ENCODE measurements around the gene GRIK4.

The GRIK4 gene

GRCh38 chr11:120646206-120646605 is 134.7 kb downstream of the GRIK4 start:
- H3K27me3 ChIP-seq (ENCODE audit: insufficient read depth, low read length): no peaks in the 10 kb centered on the region

GRCh38 chr11:120647681-120648080 is 136.1 kb downstream of the GRIK4 start:
- no peaks in the 10 kb centered on the region for H3K4me1 ChIP-seq (ENCODE audit: insufficient read depth, low read length, severe bottlenecking)
- H3K9me2 ChIP-seq (ENCODE audit: low read depth, low read length): no peaks in the 10 kb centered on the region
- H2AFZ ChIP-seq (ENCODE audit: low read length): no peak overlapping the region
- H3K27me3 ChIP-seq (ENCODE audit: insufficient read depth, low read length): no peaks in the 10 kb centered on the region
- TF ChIP-seq CTCF (IDR thresholded peaks at IDR 0.05; ENCODE audit: low read length) (no peak), EZH2 (IDR thresholded peaks at IDR 0.05; ENCODE audit: borderline replicate concordance, low read length) (no peak)
- H3F3A ChIP-seq (ENCODE audit: insufficient read depth, low read length): no peaks in the 10 kb centered on the region
- no peaks in the 10 kb centered on the region for H3K79me2 ChIP-seq (ENCODE audit: insufficient read depth, low read length)
- H4K20me1 ChIP-seq (ENCODE audit: insufficient read depth, low read length): no peaks in the 10 kb centered on the region
- no peak overlapping the region for H3K27ac ChIP-seq (ENCODE audit: low read depth, low read length, poor library complexity, severe bottlenecking)
- H3K4me2 ChIP-seq (ENCODE audit: low read length): no peak overlapping the region
- no peaks in the 10 kb centered on the region for H3K9me3 ChIP-seq (ENCODE audit: low read length)
- H3K9ac ChIP-seq (ENCODE audit: low read length): no peak overlapping the region
- no peak overlapping the region for H3K4me3 ChIP-seq (ENCODE audit: low read depth, low read length, poor library complexity, severe bottlenecking)
- no peaks in the 10 kb centered on the region for H3K36me3 ChIP-seq (ENCODE audit: insufficient read depth, low read length)

More at GRCh38 chr11:120646206-120646605, 134.7 kb downstream of the GRIK4 start:
- H2AFZ ChIP-seq (ENCODE audit: low read length): no peak overlapping the region
- H4K20me1 ChIP-seq (ENCODE audit: insufficient read depth, low read length): no peaks in the 10 kb centered on the region
- no peaks in the 10 kb centered on the region for H3K36me3 ChIP-seq (ENCODE audit: insufficient read depth, low read length)
- no peaks in the 10 kb centered on the region for H3K79me2 ChIP-seq (ENCODE audit: insufficient read depth, low read length)
- no peak overlapping the region for H3K9ac ChIP-seq (ENCODE audit: low read length)
- H3K4me1 ChIP-seq (ENCODE audit: insufficient read depth, low read length, severe bottlenecking): no peaks in the 10 kb centered on the region
- no peak for TF ChIP-seq EZH2 (IDR thresholded peaks at IDR 0.05; ENCODE audit: borderline replicate concordance, low read length)
- TF ChIP-seq CTCF (IDR thresholded peaks at IDR 0.05; ENCODE audit: low read length): no peak
- no peak overlapping the region for H3K27ac ChIP-seq (ENCODE audit: low read depth, low read length, poor library complexity, severe bottlenecking)
- H3K4me3 ChIP-seq (ENCODE audit: low read depth, low read length, poor library complexity, severe bottlenecking): no peak overlapping the region
- no peaks in the 10 kb centered on the region for H3K9me2 ChIP-seq (ENCODE audit: low read depth, low read length)
- H3F3A ChIP-seq (ENCODE audit: insufficient read depth, low read length): no peaks in the 10 kb centered on the region
- H3K4me2 ChIP-seq (ENCODE audit: low read length): no peak overlapping the region
- H3K9me3 ChIP-seq (ENCODE audit: low read length): no peaks in the 10 kb centered on the region

- no peaks in the 10 kb centered on the region for H3K9me3 ChIP-seq (ENCODE audit: low read length)
- no peaks in the 10 kb centered on the region for H3K79me2 ChIP-seq (ENCODE audit: insufficient read depth, low read length)
- no peak overlapping the region for H2AFZ ChIP-seq (ENCODE audit: low read length)
- no peak overlapping the region for H3K9ac ChIP-seq (ENCODE audit: low read length)
- no peaks in the 10 kb centered on the region for H3K27me3 ChIP-seq (ENCODE audit: insufficient read depth, low read length)
- H3K9me2 ChIP-seq (ENCODE audit: low read depth, low read length): no peaks in the 10 kb centered on the region
- H3K4me2 ChIP-seq (ENCODE audit: low read length): no peak overlapping the region
- H3K4me3 ChIP-seq (ENCODE audit: low read depth, low read length, poor library complexity, severe bottlenecking): no peak overlapping the region
- TF ChIP-seq EZH2 (IDR thresholded peaks at IDR 0.05; ENCODE audit: borderline replicate concordance, low read length): no peak
- no peak for TF ChIP-seq CTCF (IDR thresholded peaks at IDR 0.05; ENCODE audit: low read length)
- H3K27ac ChIP-seq (ENCODE audit: low read depth, low read length, poor library complexity, severe bottlenecking): no peak overlapping the region
- no peaks in the 10 kb centered on the region for H3K36me3 ChIP-seq (ENCODE audit: insufficient read depth, low read length)
- H3F3A ChIP-seq (ENCODE audit: insufficient read depth, low read length): no peaks in the 10 kb centered on the region
- no peaks in the 10 kb centered on the region for H4K20me1 ChIP-seq (ENCODE audit: insufficient read depth, low read length)
- no peaks in the 10 kb centered on the region for H3K4me1 ChIP-seq (ENCODE audit: insufficient read depth, low read length, severe bottlenecking)
These were observed 137.2 kb downstream of the GRIK4 start for GRCh38 chr11:120648771-120649170.

Data from OCI-LY1 (cell line).